DMS153 (cell line): ENCODE measurements around the gene ZNF544.
A peak's percentile ranks its signal among the peaks of the same experiment; 100 is the strongest.
"Not testable (repeated sequence)": the region's sequence is repeated elsewhere in the genome, so short reads cannot be mapped to it uniquely, and the experiment has no call there.

Experiments
- DNase-seq: peaks from one replicate; lab custom pipeline; 2025; lab: John Stamatoyannopoulos, UW

ZNF544 gene

DNA sequence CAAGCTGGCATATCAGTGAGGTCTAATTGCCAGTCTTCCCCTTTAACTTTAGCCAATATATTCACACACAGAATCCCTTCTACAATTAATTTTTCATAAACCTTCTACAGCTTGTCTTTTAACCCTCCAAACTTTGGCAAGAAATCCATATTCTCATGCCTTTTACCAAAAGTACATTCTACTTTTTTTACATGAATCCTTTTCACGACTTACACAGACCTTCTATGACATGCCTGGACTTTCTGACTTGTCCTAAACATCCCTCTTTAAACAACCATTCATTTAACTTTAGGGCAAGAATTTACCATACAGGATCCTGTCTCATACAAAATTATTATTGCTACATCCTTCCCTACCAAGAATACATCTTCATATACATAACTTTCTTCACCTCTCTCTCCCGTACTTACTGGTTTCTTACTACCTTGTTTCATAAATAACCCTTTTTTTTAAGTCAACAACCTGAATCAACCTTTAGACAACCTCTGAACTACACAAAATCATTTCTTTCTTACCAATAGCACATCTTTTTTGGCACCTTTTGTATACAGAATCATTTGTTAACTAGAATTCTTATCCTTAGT lies 23.5 kb downstream of the ZNF544 start:
- DNase-seq, result no peak

DNA sequence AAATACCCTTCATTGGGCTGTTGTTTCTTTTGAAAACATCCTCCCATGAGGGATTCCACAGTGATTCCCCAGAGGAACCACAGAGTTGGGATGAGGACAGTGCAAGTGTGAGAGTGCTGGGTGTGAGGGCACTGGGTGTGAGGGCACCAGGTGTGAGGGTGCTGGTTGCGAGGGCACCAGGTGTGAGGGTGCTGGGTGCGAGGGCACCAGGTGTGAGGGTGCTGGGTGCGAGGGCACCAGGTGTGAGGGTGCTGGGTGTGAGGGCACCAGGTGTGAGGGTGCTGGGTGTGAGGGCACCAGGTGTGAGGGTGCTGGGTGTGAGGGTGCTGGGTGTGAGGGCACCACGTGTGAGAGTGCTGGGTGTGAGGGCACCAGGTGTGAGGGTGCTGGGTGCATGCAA lies 29.5 kb downstream of the ZNF544 start:
- not testable (repeated sequence) for DNase-seq

DNA sequence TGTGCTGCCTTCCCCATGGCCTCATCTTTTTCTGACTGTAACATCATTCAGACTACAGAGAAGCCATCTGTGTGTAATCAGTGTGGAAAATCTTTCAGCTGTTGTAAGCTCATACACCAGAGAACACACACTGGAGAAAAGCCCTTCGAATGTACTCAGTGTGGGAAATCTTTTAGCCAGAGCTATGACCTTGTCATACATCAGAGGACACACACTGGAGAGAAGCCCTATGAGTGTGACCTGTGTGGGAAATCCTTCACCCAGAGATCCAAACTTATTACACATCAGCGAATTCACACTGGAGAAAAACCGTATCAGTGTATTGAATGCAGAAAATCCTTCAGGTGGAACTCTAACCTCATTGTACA lies 32.9 kb downstream of the ZNF544 start:
- no peak for DNase-seq

DNA sequence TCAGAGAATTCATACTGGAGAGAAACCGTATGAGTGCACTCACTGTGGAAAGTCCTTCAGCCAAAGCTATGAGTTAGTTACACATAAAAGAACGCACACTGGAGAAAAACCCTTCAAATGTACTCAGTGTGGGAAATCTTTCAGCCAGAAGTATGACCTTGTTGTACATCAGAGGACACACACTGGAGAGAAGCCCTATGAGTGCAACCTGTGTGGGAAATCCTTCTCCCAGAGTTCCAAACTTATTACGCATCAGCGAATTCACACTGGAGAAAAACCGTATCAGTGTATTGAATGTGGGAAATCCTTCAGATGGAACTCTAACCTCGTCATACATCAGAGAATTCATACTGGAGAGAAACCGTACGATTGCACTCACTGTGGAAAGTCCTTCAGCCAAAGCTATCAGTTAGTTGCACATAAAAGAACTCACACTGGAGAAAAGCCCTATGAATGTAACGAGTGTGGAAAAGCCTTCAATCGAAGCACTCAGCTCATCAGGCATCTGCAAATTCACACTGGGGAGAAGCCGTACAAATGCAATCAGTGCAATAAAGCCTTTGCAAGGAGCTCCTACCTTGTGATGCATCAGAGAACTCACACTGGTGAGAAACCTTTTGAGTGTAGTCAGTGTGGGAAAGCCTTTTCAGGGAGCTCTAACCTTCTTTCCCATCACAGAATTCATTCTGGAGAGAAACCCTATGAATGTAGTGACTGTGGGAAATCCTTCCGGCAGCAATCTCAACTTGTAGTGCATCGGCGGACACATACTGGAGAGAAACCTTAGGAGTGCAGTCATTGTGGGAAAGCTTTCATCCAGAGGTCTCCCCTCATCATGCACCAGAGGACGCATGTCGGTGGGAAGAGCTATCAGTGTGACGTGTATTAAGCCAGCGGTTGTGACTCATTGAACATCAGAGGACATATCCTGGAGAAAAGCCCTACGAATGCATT lies 33.5 kb downstream of the ZNF544 start:
- no peak for DNase-seq

GRCh38 chr19:58262922-58263296 lies 34.2 kb downstream of the ZNF544 start:
- DNase-seq, result no peak

- DNase-seq, result no peak
Measured at GRCh38 chr19:58265100-58265499, 36.4 kb downstream of the ZNF544 start.

- DNase-seq, result no peak
Measured at GRCh38 chr19:58268344-58268743, 39.6 kb downstream of the ZNF544 start.

DNA sequence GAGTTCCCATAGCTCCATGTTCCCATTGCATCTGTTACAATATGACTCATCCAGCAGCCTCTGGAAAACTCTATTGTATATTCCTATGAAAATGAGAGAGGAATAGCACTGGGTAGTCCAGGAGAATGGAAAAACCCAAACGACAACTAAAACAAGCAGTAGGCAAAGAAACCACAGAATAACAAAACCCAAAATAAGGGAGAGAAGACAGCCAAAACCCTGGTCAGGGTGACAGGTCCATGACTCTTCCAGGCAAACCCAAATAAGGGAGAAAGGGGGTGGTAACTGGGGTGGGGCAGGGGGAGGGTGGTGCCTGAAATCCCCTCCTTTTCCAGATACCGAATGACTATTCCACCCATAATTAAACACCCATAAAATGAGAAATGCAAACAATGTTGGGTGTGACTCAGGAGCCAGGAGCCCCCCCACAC lies 46.1 kb downstream of the ZNF544 start:
- DNase-seq, result no peak

DNA sequence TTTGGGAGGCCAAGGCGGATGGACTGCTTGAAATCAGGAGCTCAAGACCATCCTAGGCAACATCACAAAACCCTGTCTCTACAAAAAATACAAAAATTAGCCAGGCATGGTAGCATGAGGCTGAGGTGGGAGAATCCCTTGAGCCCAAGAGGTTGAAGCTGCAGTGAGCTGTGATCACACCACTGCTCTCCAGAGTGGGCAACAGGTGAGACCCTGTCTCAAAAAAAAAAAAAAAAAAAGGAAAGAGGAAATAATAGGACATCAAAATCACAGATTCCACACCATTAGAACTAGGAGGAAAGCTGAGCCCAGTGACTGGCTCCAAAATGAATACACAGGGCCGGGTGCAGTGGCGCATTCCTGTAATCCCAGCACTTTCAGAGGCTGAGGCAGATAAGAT lies 46.9 kb downstream of the ZNF544 start:
- no peak for DNase-seq

GRCh38 chr19:58277197-58277596 lies 48.5 kb downstream of the ZNF544 start:
- no peak for DNase-seq

DNA sequence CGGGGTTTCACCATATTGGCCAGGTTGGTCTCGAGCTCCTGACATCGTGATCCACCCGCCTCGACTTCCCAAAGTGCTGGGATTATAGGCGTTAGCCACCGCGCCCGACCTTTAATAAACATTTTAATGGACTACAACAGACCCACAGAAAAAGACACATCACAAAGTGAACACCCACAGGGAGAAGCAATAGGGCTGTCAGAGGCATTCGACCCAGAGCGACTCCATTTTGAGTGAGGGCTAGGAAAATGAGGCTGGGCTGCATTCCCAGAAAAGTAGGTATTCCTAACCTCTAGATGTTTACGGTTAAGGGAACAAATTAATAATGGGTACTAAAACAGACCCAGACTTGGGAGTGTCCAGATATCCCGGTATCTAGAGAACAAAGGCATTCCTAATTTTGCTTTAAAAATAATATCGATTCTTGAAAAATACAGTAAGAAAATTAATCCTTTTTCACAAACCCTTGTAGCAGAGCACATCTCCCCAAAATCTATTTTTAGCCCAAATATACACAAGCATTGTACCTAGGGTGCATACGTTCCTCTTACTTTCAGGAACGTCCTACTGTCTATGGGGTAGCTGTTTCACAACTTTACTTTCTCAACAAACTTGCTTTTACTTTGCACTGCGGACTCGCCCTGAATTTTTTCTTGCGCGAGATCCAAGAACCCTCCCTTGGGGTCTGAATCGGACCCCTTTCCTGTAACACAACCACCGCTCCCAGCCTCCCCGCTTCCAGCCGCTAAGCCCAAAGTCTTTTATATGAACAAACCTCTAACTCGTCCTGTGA lies 49.2 kb downstream of the ZNF544 start:
- no peak for DNase-seq

GRCh38 chr19:58278541-58279041 lies 49.9 kb downstream of the ZNF544 start, which contains the start of gene ZNF8:
TSS of gene ZNF8 (plus strand) at chr19:58278955. CDS start at chr19:58279082, 127 bp downstream.
- peak; percentile 96 for DNase-seq

DNA sequence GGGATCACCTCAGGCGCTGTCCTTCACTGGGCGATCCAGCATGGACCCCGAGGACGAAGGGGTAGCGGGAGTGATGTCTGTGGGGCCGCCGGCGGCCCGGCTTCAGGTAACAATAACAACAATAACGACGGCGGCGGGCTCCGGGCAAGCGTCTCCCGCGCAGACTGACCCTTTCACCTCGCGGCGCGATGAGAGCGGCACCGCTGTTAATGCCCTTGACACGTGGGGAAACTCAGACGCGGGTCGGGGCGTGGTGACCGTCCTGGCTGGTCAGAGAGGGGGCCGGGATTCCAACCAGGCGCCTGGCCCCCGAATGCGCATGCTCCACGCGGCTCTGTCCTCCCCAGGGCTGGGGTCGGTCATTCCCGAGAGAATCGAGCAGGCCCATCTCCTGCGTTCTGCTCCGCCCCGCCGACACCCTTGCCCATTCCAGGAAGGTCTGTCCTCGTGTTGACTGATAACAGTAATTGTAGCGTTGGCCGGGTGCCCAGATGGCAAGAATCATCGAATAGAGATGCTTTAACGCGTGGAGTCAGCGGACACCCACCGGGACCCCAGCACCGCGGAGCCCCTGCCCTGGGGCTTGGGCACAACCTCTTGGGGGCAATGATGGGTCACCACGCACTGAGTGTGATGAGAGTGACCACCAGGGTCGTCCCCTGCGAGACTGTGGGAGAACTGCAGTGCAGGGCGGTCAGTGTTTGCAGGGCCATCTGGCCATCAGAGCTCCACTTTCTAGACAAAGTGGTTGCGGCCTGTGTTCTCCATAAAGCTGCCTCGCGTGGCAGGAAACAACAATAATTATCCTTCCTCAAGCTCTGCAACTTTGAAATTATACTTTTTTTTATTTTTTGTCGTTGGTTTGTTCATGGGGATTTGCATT lies 50.6 kb downstream of the ZNF544 start:
- DNase-seq, result peak; percentile 15

DNA sequence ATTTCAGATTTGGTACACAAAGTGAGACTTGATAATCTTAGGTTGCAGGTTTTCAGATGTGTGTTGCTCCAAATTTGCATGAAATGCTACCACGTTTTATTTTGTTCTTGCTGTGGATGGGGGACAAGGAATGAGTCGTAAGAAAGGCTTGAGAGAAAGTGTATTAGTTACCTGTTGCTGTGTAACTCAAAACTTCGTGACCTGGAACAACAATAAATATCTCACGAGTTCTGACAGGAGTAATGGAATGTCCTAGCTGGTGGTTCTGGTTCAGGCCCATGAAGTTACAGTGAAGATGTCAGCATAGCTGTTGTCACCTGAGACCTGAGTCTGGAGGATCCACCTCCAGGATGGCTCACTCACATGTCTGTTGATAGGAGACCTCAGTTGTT lies 51.2 kb downstream of the ZNF544 start:
- DNase-seq, result no peak

GRCh38 chr19:58284199-58284598 lies 55.5 kb downstream of the ZNF544 start:
- DNase-seq, result no peak

- DNase-seq, result no peak
Measured at GRCh38 chr19:58291943-58292342, 63.2 kb downstream of the ZNF544 start.

DNA sequence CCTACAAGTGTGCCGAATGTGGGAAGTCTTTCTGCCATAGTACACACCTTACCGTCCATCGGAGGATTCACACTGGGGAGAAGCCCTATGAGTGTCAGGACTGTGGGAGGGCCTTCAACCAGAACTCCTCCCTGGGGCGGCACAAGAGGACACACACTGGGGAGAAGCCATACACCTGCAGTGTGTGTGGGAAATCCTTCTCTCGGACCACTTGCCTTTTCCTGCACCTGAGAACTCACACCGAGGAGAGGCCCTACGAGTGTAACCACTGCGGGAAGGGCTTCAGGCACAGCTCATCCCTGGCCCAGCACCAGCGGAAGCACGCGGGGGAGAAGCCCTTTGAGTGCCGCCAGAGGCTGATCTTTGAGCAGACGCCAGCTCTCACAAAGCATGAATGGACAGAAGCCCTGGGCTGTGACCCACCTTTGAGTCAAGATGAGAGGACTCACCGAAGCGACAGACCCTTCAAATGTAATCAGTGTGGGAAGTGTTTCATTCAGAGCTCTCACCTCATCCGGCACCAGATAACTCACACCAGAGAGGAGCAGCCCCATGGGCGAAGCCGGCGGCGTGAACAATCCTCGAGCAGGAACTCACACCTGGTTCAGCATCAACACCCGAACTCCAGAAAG lies 66.1 kb downstream of the ZNF544 start:
- no peak for DNase-seq

DNA sequence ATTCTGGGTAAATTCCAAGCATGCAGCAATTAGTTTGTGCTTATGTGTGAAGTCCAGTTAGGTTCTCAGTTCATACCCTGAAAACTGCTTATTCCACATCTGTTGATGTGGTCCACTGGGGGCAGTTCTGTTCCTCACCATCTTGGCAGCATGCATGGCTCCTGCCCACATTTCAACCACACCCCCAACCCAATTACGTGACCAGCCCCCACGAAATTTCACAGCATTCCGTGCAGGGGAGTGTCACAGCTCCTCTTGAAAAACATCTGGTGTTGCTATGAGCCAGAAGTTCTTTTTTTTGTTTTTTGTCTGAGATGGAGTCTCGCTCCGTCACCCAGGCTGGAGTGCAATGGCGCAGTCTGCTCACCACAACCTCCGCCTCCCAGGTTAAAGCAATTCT lies 67.4 kb downstream of the ZNF544 start:
- DNase-seq, result no peak

DNA sequence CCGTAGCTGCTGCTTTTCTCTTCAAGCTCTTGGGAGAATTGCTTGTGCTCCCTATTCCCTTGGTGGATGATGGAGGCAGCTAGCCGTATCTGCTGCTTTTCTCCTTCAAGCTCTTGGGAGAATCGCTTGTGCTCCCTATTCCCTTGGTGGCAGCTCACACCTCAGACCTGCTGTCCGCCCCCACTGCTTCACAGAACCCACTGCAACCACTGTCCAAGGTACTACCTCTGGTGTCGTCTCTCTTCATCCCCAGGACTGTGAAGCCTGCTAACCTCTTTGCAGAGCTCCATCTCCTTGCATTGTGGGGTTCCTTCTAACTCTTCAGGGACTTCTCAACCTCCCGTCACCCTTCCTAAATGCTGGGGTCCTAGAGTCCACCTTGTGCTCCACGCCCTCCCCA lies 71.9 kb downstream of the ZNF544 start:
- no peak for DNase-seq

DNA sequence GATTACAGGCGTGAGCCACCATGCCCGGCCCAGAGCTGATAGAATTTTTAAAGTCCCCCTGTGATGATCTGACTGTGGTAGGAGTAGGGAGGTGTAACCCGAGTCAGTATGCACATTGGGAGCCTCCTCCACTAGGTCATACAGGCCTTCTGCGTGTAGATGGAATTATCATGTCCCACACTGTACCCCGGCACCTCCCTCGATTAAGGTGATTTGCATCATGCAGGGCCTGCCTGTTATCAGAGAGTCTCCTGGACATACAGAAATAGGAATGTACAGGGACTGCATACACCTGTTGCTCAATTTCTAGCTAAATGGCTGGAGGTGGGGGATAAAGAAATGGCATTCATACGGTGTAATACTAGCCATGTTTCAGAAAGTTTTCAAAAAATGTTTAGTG lies 75.5 kb downstream of the ZNF544 start:
- no peak for DNase-seq

DNA sequence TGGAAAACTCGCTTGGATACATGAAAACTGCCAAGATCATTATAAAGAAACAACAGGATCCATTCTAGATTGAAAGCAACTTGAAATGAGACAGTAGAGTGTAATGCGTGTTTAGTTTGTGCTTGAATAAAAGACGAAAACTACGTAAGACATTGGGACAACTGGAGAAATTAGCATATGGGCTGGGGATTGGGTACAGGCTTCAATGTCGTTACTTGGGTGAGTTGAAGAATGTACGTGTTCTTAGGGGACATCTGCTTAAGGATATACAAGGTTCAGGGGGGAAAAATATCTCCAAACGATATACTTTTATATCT lies 76.0 kb downstream of the ZNF544 start:
- DNase-seq, result no peak
